Stimulated activated CD8-positive, alpha-beta memory T cell treated with anti-CD3 and anti-CD28 coated beads, Interleukin-7, amount 100 ng/mL, for 1 hour (primary cell): ENCODE measurements around the gene NOTCH1.

Experiments
- DNase-seq, 2 donors: peaks; one replicate each; pipeline ENCODE4 v3.0.0-alpha.2; 2020; ENCODE audit warnings: low read depth in 2 of 2

Gene NOTCH1

DNA sequence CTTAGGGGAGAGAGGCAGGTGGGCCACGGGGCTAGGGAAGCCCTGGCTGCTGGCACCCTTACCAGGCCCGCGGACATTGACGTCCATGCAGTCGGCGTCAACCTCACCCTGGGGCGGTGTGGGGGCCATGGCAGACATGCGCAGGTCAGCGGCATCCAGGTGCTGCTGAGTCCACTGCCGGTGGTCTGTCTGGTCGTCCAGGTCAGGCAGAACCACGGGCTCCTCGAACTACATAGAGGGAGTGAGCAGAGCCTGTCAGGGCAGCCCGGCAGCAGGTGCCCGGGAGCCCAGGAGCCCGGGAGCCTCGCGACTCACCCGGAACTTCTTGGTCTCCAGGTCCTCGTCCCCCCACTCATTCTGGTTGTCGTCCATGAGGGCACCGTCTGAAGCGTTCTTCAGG lies 44.2 kb downstream of the NOTCH1 start:
- DNase-seq = no peak

DNA sequence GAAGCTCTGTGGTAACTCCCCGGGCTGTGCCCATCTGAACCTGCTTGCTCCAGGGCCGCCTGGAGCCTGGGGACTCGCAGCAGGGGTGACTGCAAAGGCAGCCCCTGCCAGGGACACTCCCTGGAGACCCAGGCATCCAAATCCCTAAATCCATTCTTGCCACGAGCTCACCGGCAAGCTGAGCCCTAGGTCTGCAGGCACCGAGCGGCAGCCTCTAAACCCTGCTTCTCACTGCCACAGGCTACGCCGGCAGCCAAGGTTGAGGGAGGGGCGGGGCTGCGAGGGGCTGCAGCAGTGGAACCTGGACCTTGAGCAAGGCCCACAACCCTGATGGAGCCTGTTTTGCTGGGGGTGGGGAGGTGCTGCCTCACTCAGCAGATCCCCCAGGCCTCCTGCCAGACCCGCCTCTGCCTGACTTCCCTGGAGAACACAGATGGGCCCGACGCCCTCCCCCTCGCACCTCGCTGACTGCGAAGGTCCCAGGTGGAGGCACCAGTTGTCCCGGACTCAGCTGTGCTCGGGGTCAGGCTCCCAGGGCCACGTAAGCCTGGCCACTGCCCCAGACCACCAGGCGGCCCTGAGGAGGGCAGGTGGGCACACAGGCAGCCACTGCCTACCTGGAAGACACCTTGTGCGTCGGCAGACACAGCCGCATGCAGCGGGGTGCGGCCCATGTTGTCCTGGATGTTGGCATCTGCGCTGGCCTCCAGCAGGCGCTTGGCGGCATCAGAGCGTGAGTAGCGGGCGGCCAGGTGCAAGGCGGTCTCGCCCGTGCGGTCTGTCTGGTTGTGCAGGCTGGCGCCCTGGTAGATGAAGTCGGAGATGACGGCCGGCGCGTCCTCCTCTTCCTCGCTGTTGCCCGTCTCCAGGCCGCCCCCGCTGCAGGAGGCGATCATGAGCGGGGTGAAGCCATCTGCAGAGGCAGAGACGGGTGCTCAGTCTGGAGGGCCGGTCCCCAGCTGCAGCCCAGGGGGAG lies 45.6 kb downstream of the NOTCH1 start:
- DNase-seq = no peak

DNA sequence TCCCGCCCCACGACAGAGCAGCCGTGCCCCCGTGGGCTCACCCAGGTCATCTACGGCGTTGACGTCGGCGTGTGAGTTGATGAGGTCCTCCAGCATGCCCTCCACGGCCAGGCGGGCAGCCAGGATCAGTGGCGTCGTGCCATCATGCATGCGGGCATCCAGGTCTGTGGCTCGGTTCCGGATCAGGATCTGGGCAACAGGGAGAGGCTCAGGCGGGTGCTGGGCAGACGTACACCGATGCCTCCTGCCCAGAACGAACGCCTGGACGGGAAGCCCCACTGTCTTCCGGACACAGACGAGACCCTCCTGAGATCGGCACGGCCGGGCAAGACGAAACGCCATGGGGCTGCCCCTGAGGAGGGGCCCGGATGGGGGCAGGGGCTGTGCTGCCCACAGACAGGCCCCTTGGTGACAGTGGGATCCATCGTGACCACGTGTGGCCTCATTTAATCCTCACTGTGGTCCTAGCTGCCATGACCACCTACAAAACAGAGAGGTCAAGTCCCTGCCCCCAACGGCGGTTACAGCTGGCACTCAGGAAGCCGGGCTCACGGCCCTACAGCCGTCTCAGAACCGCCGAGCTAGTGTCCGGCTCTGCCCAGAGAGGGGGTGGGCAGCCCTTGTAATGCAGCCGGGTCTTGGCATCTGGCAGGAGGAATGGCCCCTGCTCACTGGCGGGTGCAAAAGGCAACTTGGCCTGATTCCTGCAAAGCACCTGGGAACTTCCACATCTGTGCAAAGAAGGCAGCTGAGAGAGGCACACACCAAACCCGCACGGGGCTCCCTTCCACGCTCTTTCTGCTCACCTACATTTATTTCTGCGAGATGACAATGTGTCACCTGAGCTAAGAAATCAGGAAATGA lies 46.5 kb downstream of the NOTCH1 start:
- no peak for DNase-seq

DNA sequence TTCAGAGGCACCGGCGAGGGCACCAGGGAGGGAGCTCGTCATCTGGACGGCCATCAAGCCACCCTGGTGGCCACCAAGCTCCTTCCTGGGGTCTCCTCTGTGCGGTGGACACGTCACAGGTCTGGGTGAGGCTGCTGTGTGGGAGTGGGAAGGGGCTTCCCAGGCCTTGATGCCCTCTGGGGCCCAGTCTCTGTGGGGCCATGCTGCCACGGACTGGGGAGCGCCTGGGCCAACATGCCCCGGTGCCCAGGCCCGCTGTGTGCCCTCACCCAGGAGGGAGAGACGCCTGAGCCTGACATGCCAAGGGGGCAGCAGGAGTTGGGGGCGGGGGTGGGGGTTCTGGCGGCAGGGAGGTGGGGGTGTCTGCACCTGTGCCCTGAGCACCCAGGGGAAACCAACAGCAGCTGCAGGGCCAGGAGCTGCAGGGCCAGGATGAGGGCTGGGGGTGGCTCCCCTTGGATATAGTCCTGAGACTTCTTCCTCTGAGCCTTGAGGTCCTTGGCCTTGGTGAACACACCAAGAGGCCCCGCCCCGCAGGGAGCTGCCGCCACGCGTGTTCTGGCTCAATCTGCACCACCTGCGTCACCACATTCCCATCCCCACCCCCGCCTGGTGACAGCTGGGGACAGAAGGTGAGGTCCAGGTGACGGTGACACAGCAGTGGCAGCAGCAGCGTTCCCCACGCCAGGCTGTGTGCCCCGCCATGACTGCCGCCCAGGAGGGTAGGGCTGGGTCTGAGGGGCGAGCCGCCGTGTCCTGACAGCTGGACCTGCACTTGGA lies 47.7 kb downstream of the NOTCH1 start:
- DNase-seq = no peak

DNA sequence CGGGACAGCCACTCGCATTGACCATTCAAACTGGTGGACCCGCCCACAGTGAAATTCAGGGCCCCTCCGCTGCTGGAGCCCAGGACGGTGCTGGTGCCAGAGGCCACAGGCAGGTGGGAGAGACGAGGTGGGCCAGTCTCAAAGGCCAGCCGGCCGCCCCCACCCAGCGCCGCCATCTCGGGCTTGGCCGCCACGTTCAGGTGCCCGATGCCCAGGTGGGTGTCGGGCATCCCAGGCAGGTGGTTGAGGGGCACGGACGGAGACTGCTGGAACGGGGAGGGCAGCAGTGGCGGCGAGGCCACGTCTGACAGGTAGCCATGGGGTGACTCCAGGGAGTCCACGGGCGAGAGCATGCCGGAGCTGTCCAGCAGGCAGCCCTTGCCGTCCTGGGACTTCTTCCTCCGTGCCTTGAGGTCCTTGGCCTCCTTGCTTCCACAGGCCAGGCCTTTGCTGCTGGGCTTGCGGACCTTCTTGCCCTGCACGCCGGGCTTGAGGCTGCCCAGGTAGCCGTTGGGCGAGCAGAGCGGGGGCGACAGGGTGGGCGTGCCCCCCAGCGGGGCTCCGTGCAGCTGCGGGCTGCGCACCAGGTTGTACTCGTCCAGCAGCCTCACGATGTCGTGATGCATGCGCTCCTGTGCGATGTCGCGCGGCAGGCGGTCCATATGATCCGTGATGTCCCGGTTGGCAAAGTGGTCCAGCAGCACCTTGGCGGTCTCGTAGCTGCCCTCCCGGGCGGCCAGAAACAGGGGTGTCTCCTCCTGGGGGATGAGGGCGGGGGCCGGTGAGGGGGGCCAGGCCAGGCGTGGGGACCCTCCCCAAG lies 48.8 kb downstream of the NOTCH1 start:
- no peak for DNase-seq

- DNase-seq = no peak
Measured at GRCh38 chr9:136496181-136496580, 49.7 kb downstream of the NOTCH1 start.

DNA sequence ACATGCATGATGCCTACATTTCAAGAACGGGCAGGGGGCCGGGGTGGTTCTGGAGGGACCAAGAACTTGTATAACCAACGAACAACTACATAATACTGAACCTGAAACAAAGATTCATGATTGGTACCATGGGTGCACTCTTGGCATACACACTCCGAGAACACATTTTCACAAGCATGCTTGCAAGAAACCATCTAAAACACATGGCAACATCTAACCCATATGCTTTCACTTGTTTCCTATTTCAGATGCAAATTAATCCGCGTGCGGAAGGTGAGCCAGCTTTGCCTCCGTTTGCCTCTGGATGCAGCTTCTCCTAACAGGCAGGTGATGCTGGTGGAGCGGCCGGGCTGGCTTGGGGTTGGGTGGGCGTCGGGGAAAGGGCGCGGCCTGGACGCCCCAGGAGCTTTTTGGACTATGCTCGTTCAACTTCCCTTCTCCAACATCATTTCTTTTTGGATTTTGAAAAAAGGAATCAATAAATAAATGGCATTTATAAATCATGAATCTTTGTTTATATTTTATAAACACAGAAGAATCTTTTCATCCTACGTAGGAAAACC lies 50.5 kb downstream of the NOTCH1 start:
- no peak for DNase-seq

DNA sequence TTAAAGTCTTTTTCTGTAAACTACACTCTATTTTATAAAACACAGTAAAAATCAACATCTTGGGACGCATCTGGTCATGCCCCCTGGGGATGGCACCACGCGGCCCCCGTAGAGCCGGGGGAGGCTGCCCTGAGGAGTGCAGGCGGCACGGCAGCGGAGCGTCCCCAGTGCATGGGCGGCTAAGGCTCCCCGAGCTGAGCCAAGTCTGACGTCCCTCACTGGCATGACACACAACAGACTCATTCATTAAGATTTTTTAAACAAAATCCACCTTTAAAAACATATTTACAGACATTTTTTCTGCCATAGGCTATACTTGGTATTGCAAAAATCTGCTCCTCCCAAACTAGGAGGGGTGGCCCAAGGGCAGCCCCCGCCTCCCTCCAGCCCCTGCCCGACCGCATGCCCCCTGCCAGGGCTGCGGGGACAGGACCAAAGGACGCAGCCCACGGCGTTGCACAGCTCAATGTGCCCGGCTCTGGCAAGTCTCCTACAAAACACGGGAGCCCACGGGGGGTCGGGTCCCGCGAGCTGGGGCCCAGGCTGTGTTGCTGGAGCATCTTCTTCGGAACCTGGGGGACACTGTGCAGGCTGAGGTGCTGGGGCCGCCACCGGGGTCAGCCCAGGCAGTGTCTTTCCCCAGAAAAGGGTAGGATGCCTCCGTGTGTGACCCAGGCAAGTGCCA lies 51.2 kb downstream of the NOTCH1 start:
- DNase-seq = no peak

DNA sequence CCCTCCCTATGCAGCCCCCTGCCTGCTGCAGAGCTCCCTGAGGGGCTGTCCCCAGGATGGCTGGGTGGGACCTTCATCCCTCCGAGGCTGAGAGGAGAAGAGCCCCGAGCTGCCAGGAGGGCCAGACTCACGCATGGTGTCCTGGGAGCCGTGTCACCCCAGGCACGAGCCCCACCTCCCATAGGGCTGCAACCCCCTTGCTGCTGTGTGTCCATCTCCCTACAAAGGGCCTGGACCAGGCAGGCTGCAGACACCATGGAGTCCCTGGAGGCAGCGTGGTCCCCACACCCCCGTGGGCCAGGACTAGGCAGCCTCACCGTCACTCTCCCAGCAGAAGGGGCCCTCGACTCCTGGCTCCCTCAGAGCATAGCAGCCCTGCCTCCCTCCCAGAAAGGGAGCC lies 51.8 kb downstream of the NOTCH1 start:
- DNase-seq = no peak

DNA sequence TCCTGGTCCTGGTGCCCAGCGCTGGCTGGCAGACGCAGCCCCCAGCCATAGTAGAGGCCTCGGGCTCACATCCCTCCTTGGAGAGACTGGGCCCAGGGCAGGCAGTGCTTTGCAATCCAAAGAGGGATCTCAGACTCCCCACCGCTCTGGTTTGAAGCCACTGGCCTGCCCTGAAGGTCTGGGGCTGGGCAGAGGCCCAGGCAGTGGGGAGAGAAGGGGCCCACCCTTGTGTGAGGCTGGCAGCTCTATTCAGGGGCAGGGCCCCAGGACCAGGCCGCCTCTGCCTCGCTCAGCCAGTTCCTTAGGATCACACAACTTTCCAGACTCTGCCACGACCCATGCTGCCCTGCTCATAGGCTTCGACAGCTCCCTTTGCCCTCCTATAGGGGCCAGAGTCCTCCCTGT lies 52.3 kb downstream of the NOTCH1 start:
- DNase-seq = no peak

DNA sequence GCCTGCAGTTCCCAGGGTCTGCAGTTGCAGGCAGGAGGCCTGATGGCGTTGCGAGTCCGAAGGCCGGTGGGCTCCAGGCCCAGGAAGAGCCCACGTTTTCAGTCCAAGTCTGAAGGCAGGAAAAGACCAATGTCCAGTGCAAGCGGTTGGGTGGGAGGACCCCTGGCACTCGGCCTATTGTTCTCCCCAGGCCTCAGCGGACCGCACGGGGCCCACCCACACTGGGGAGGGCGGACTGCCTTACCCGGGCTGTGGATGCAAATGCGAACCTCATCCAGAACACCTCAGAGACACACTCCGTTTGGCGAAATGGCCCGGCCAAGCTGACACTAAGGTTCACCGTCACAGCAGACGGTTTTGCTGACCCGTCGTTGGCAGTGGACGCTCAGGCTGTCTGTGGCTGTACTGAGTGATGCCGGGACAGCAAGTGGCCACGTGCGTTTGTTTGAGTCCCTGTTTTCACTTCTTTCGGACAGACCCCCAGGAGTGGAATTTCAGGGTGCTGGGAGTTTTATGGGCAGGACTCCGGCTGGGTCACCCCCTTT lies 52.8 kb downstream of the NOTCH1 start:
- DNase-seq = no peak

DNA sequence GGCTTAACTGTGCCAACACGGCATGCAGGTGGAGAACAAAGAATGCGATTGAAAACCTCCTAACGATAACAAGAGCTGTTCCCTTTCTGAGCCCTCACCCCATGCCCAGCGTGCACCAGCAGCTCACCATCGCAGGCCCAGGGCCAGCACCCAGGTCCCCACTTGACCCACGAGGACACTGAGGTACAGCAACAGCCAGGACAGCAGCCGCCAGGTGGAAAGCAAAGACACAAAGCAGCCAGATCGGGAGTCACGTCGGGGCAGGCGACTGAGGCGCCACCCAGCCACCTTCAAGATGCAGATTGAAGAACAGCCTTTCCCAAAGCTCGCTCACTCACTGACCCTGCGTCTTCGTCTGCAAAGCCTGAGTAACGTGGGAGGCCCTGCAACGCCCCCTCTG lies 56.1 kb downstream of the NOTCH1 start:
- DNase-seq = no peak

- peak; percentile 42 to 65 for DNase-seq
Measured at GRCh38 chr9:136488247-136489214, 57.3 kb downstream of the NOTCH1 start.

DNA sequence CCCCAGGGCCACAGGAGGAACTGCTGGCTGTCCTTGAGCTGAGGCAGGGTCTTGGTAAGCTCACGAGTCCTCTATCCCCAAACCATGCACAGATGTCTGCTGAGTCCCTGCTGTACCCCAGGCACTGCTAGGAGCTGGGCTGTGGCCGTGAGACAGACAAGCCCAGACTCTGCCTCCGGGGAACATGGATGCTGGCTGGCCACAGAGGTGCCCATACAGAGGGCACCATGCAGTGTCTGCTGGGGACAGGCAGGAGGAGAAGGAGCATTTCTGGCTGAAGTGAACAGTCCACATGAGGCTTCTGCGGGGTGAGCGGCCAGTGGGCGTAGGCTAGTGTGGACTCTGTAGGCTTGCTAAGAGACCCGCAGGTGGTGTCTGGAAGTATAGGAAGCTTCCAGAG lies 58.2 kb downstream of the NOTCH1 start:
- DNase-seq = no peak

DNA sequence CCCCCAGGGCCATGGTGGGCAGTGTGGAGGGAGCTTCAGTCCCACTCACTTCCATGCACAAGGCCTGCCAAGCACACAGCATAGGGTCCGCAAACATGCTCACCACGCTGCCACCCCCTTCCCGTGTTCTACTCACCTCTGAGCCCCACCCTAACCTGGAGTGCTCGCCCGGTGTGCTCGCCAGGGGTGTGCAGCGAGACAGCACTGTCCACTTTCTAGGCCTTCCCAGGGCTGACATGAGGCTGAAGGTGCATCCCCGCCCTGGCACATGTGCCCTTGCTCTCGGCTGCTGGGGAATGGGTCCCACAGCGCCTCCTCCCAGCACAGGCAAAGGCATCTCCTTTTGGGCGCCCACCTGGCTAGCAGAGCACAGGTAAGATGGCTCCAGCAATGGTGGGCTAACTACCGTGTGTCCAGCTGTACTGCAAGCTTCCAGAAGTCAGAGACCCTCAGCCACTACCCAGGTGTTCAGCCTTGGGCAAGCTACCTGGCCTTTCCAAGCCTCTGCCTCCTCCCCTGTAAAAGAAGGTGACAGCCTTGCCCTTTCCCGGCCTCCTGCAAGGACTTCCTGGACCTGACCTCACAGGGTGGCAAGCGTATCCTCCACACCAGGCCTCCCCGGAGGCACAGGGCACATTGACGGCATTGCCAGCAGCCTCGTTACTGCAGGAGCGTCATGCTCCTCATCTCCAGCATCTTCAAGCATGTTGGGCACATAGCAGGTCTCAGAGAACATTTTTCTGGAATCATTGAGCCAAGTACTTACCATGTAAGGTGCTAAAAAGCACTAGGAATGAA lies 58.8 kb downstream of the NOTCH1 start:
- no peak for DNase-seq

GRCh38 chr9:136486131-136486530 lies 59.7 kb downstream of the NOTCH1 start:
- DNase-seq = no peak
